Loucy (cell line): ENCODE measurements around the gene ERI2.

Experiments
- H2AFZ ChIP-seq: fragments of 200-600 bp; sonication (generic); 2 replicates; pipeline ENCODE4 v1.6.0; 2016; ENCODE audit warnings: antibody characterized with exemption, mild to moderate bottlenecking, low read length, moderate library complexity
- H3F3A ChIP-seq: fragments of 200-600 bp; 2 replicates; pipeline ENCODE4 v1.6.0; 2016; ENCODE audit warnings: antibody characterized with exemption, low read depth, mild to moderate bottlenecking
- H3K27me3 ChIP-seq: fragments of 200-600 bp; sonication (generic); 2 replicates; pipeline ENCODE4 v1.6.1; 2014; ENCODE audit warnings: low read length, mild to moderate bottlenecking; ENCODE audit not compliant: insufficient read depth, poor library complexity, severe bottlenecking
- H3K36me3 ChIP-seq: fragments of 200-600 bp; sonication (generic); 2 replicates; pipeline ENCODE4 v1.6.1; 2016; ENCODE audit warnings: low read length; ENCODE audit not compliant: insufficient read depth
- H3K4me1 ChIP-seq: fragments of 200-600 bp; sonication (generic); 2 replicates; pipeline ENCODE4 v1.5.1; 2014; ENCODE audit warnings: low read length, mild to moderate bottlenecking; ENCODE audit not compliant: insufficient read depth, poor library complexity, severe bottlenecking
- H3K4me2 ChIP-seq: fragments of 200-600 bp; sonication (generic); 2 replicates; pipeline ENCODE4 v1.6.0; 2014; ENCODE audit warnings: antibody characterized with exemption, low read length, low read depth, mild to moderate bottlenecking; ENCODE audit not compliant: poor library complexity, severe bottlenecking
- H3K4me3 ChIP-seq: fragments of 200-600 bp; sonication (generic); 2 replicates; pipeline ENCODE4 v1.5.1; 2014; ENCODE audit warnings: low read length, mild to moderate bottlenecking, mixed read lengths; ENCODE audit not compliant: poor library complexity, severe bottlenecking
- H3K79me2 ChIP-seq: fragments of 200-600 bp; sonication (generic); 2 replicates; pipeline ENCODE4 v1.6.1; 2014; ENCODE audit warnings: low read length; ENCODE audit not compliant: insufficient read depth
- H3K9ac ChIP-seq: fragments of 200-600 bp; sonication (generic); 2 replicates; pipeline ENCODE4 v1.6.0; 2014; ENCODE audit warnings: mild to moderate bottlenecking, low read depth, low read length, moderate library complexity; ENCODE audit not compliant: poor library complexity, severe bottlenecking
- H3K9me2 ChIP-seq: fragments of 200-600 bp; sonication (generic); replicated peaks from 2 replicates; pipeline ENCODE4 v1.6.1; 2016; ENCODE audit warnings: low read depth, low read length, mixed read lengths
- H3K9me3 ChIP-seq: fragments of 200-600 bp; sonication (generic); 2 replicates; pipeline ENCODE4 v1.6.1; 2014; ENCODE audit warnings: mild to moderate bottlenecking, antibody characterized with exemption, low read length, low read depth; ENCODE audit not compliant: insufficient read depth
- H4K20me1 ChIP-seq: fragments of 200-600 bp; sonication (generic); 2 replicates; pipeline ENCODE4 v1.6.0; 2014; ENCODE audit warnings: antibody characterized with exemption, low read length, mild to moderate bottlenecking; ENCODE audit not compliant: insufficient read depth, poor library complexity, severe bottlenecking
- EZH2phosphoT487 ChIP-seq: fragments of 200-600 bp; IDR thresholded peaks from 2 replicates; pipeline ENCODE4 v1.6.1; 2018; ENCODE audit warnings: antibody characterized with exemption, mild to moderate bottlenecking, moderate library complexity, borderline replicate concordance
- TF ChIP-seq, protein P1 (sequence below): fragments of 200-600 bp; sonication (generic); conservative IDR thresholded peaks from 2 replicates; pipeline ENCODE4 v1.5.1; 2014; ENCODE audit warnings: mild to moderate bottlenecking, antibody characterized with exemption, low read length

The ERI2 gene

GRCh38 chr16:20774703-20775362, 31.4 kb downstream of the ERI2 start:
- Histone ChIP-seq H3F3A (no peaks in the 10 kb centered on the region), H2AFZ (no peak overlapping the region), H3K4me1 (no peaks in the 10 kb centered on the region), H3K79me2 (no peaks in the 10 kb centered on the region), H3K27me3 (no peaks in the 10 kb centered on the region), H3K9me2 (no peaks in the 10 kb centered on the region), H3K4me3 (no peak overlapping the region), H3K36me3 (no peaks in the 10 kb centered on the region), H3K9ac (no peak overlapping the region), H4K20me1 (no peaks in the 10 kb centered on the region), H3K4me2 (no peak overlapping the region), H3K9me3 (no peaks in the 10 kb centered on the region)
- TF ChIP-seq, protein P1, sequence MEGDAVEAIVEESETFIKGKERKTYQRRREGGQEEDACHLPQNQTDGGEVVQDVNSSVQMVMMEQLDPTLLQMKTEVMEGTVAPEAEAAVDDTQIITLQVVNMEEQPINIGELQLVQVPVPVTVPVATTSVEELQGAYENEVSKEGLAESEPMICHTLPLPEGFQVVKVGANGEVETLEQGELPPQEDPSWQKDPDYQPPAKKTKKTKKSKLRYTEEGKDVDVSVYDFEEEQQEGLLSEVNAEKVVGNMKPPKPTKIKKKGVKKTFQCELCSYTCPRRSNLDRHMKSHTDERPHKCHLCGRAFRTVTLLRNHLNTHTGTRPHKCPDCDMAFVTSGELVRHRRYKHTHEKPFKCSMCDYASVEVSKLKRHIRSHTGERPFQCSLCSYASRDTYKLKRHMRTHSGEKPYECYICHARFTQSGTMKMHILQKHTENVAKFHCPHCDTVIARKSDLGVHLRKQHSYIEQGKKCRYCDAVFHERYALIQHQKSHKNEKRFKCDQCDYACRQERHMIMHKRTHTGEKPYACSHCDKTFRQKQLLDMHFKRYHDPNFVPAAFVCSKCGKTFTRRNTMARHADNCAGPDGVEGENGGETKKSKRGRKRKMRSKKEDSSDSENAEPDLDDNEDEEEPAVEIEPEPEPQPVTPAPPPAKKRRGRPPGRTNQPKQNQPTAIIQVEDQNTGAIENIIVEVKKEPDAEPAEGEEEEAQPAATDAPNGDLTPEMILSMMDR: peak; percentile 86
- no peak for TF ChIP-seq EZH2phosphoT487

- Histone ChIP-seq H3K9me2 (no peaks in the 10 kb centered on the region), H3K4me3 (no peak overlapping the region), H3K9ac (no peak overlapping the region), H3K4me2 (no peak overlapping the region), H3F3A (no peaks in the 10 kb centered on the region), H3K27me3 (no peaks in the 10 kb centered on the region), H3K9me3 (no peaks in the 10 kb centered on the region), H4K20me1 (no peaks in the 10 kb centered on the region), H3K79me2 (no peaks in the 10 kb centered on the region), H3K36me3 (no peaks in the 10 kb centered on the region), H2AFZ (no peak overlapping the region), H3K4me1 (no peaks in the 10 kb centered on the region)
- TF ChIP-seq, protein P1: no peak
- TF ChIP-seq EZH2phosphoT487: no peak
Measured at GRCh38 chr16:20773679-20774078, 32.6 kb downstream of the ERI2 start.

- H3K36me3 ChIP-seq: no peaks in the 10 kb centered on the region
- no peaks in the 10 kb centered on the region for H3K9me3 ChIP-seq
- no peaks in the 10 kb centered on the region for H4K20me1 ChIP-seq
- H3K4me1 ChIP-seq: peaks cover 6% of the 10 kb centered on the region
- no peak overlapping the region for H2AFZ ChIP-seq
- H3K9me2 ChIP-seq: no peaks in the 10 kb centered on the region
- H3F3A ChIP-seq: no peaks in the 10 kb centered on the region
- H3K9ac ChIP-seq: no peak overlapping the region
- H3K4me3 ChIP-seq: no peak overlapping the region
- no peaks in the 10 kb centered on the region for H3K27me3 ChIP-seq
- TF ChIP-seq EZH2phosphoT487: no peak
- TF ChIP-seq, protein P1: no peak
- H3K4me2 ChIP-seq: no peak overlapping the region
- no peaks in the 10 kb centered on the region for H3K79me2 ChIP-seq
Measured at GRCh38 chr16:20768818-20769217, 37.5 kb downstream of the ERI2 start.
